HCT116 (cell line): ENCODE measurements around the gene R3HDM4. TPM values are rescaled to one million over a fixed set of nuclear protein-coding genes. Genes with fewer than 3 reads are reported as not detected.
"Not testable (repeated sequence)": the region's sequence is repeated elsewhere in the genome, so short reads cannot be mapped to it uniquely, and the experiment has no call there.

Experiments used
- ATAC-seq: fragments of 200-7000 bp; cut with Tn5 transposase; 2 replicates; pipeline ENCODE4 v1.9.1; 2020; ENCODE audit warnings: mild to moderate bottlenecking, moderate library complexity
- BruUV-seq: library from RNA; stranded (reverse); fragments of 400-500 nt; replicated peaks from 2 replicates; lab custom pipeline; 2021; lab: Mats Ljungman, UMichigan
- CTCF ChIA-PET: fragments of 300-600 bp; sonication (Branson Sonifier 250); formaldehyde crosslinking; loops from one replicate; lab custom pipeline; 2021; ENCODE audit warnings: antibody characterized with exemption; lab: Charles Lee
- POLR2A ChIA-PET: fragments of 300-600, 350-600 bp; sonication (Branson Sonifier 250); formaldehyde crosslinking; loops from one replicate; lab custom pipeline; 2021; ENCODE audit warnings: antibody characterized with exemption; lab: Charles Lee
- RAD21 ChIA-PET, 2 experiments: fragments of 300-600 bp; sonication (Branson Sonifier 250); formaldehyde crosslinking; loops; one replicate each; lab custom pipeline; 2023; ENCODE audit warnings: low total read pairs in 2 of 2; ENCODE audit not compliant: uncharacterized antibody in 2 of 2, unreplicated experiment in 2 of 2, low non-redundant PET in 1 of 2; lab: Charles Lee
- DNase-seq: peaks from one replicate; pipeline ENCODE4 v3.0.0-alpha.2; 2010; ENCODE audit warnings: low read depth, low spot score
- H2AFZ ChIP-seq: fragments of 200-600 bp; shearing (Covaris generic), sonication (generic); 2 replicates; pipeline ENCODE4 v1.6.1; 2017; ENCODE audit warnings: low read depth, mixed run types, mixed read lengths, antibody characterized with exemption, low read length; ENCODE audit not compliant: poor library complexity, severe bottlenecking
- H3K27ac ChIP-seq: 2 replicates; pipeline ENCODE4 v1.5.1; 2012; ENCODE audit warnings: low read depth, low read length
- H3K27me3 ChIP-seq: fragments of 200-600 bp; sonication (generic); 2 replicates; pipeline ENCODE4 v1.6.1; 2016; ENCODE audit warnings: mixed run types, low read length, mixed read lengths; ENCODE audit not compliant: insufficient read depth
- H3K36me3 ChIP-seq, 2 experiments: fragments of 200-500 bp in 1 of 2; fragments of 200-600 bp in 1 of 2; sonication (Bioruptor generic) in 1 of 2; sonication (generic) in 1 of 2; 2 replicates each; pipeline versions ENCODE4 v1.5.1 to v1.6.1; 2014 to 2016; ENCODE audit warnings: low read length in 2 of 2, inconsistent platforms in 1 of 2, mixed read lengths in 1 of 2, mixed run types in 1 of 2; ENCODE audit not compliant: insufficient read depth in 2 of 2, control insufficient read depth in 1 of 2
- H3K4me1 ChIP-seq, 2 experiments: fragments of 200-600 bp in 1 of 2; sonication (generic) in 1 of 2; 2 replicates each; pipeline versions ENCODE4 v1.5.1 to v1.6.1; 2012 to 2017; ENCODE audit warnings: low read length in 2 of 2, inconsistent platforms in 1 of 2, mild to moderate bottlenecking in 1 of 2, mixed read lengths in 1 of 2, mixed run types in 1 of 2, moderate library complexity in 1 of 2; ENCODE audit not compliant: insufficient read depth in 2 of 2, control insufficient read depth in 1 of 2
- H3K4me2 ChIP-seq: fragments of 200-600 bp; sonication (generic); 2 replicates; pipeline ENCODE4 v1.6.1; 2017; ENCODE audit warnings: mixed run types, low read length, mixed read lengths
- H3K4me3 ChIP-seq, 2 experiments: fragments of 200-600 bp in 1 of 2; sonication (generic) in 1 of 2; replicated peaks in 1 of 2; 2 replicates each; pipeline ENCODE4 v1.5.1; 2011 to 2016; ENCODE audit warnings: low read length in 2 of 2, control low read depth in 1 of 2, low read depth in 1 of 2, mild to moderate bottlenecking in 1 of 2, mixed read lengths in 1 of 2, mixed run types in 1 of 2
- H3K79me2 ChIP-seq: fragments of 200-600 bp; sonication (generic); 2 replicates; pipeline ENCODE4 v1.6.1; 2017; ENCODE audit warnings: mild to moderate bottlenecking, mixed run types, low read length, moderate library complexity, mixed read lengths; ENCODE audit not compliant: insufficient read depth
- H3K9ac ChIP-seq: fragments of 200-600 bp; sonication (generic); 2 replicates; pipeline ENCODE4 v1.6.1; 2016; ENCODE audit warnings: low read length, mixed read lengths
- H3K9me2 ChIP-seq: fragments of 200-600 bp; sonication (generic), shearing (Covaris generic); 2 replicates; pipeline ENCODE4 v1.6.1; 2017; ENCODE audit warnings: mixed run types, mild to moderate bottlenecking, moderate library complexity; ENCODE audit not compliant: insufficient read depth
- H3K9me3 ChIP-seq, 2 experiments: fragments of 200-500 bp in 1 of 2; fragments of 200-600 bp in 1 of 2; sonication (Bioruptor generic) in 1 of 2; sonication (generic) in 1 of 2; 2 replicates each; pipeline ENCODE4 v1.6.1; 2014 to 2017; ENCODE audit warnings: low read length in 2 of 2, mixed read lengths in 2 of 2, inconsistent platforms in 1 of 2, low read depth in 1 of 2, mild to moderate bottlenecking in 1 of 2, mixed run types in 1 of 2, moderate library complexity in 1 of 2; ENCODE audit not compliant: control insufficient read depth in 1 of 2, insufficient read depth in 1 of 2
- H4K20me1 ChIP-seq: fragments of 200-600 bp; sonication (generic), shearing (Covaris generic); 2 replicates; pipeline ENCODE4 v1.6.1; 2017; ENCODE audit warnings: mixed run types, mild to moderate bottlenecking, moderate library complexity; ENCODE audit not compliant: insufficient read depth
- EZH2 ChIP-seq: fragments of 200-600 bp; sonication (generic); IDR thresholded peaks from 2 replicates; pipeline ENCODE4 v1.6.1; 2017; ENCODE audit warnings: antibody characterized with exemption, mixed run types
- JUND ChIP-seq: IDR thresholded peaks from 2 replicates; pipeline ENCODE4 v1.6.1; 2012
- SP1 ChIP-seq: IDR thresholded peaks from 2 replicates; pipeline ENCODE4 v1.6.1; 2012; ENCODE audit warnings: low read depth
- YY1 ChIP-seq: IDR thresholded peaks from 2 replicates; pipeline ENCODE4 v1.6.1; 2011; ENCODE audit warnings: low read length, low read depth, moderate library complexity, mild to moderate bottlenecking; ENCODE audit not compliant: insufficient replicate concordance; ENCODE audit errors: extremely low read depth
- intact Hi-C: fragments of 100-400 bp; cut with micrococcal nuclease; formaldehyde crosslinking; loops from 2 replicates; pipeline ENCODE4 v1.10.0; 2022
- total RNA-seq: library from RNA; stranded (reverse); gene quantifications from one replicate; pipeline ENCODE4 v1.2.1, GENCODE V29; 2021; ENCODE audit not compliant: unreplicated experiment

R3HDM4 gene
- total RNA-seq, 1 experiment from 2014 or later, result 92.3 TPM

- H3K4me3 ChIP-seq, result peak overlapping the region in 1 of 2 experiments; percentile 3; a peak in 1 of 4 replicates
These were observed 46.2 kb upstream of the R3HDM4 start for GRCh38 chr19:958967-959855.

GRCh38 chr19:957578-957977, 44.6 kb upstream of the R3HDM4 start:
- H3K9me3 ChIP-seq, DNase-seq, ATAC-seq, RAD21 ChIA-PET, H4K20me1 ChIP-seq, POLR2A ChIA-PET, H2AFZ ChIP-seq, intact Hi-C loops, H3K36me3 ChIP-seq, CTCF ChIA-PET, H3K27me3 ChIP-seq, H3K4me3 ChIP-seq, H3K9me2 ChIP-seq, BruUV-seq: not testable (repeated sequence)
- Histone ChIP-seq H3K4me1 (peaks cover 62 to 94% of the 10 kb centered on the region in 2 experiments), H3K27ac (peak overlapping the region; percentile 80), H3K79me2 (peaks cover 18% of the 10 kb centered on the region; the same call in 1 of the 2 replicates), H3K4me2 (peak overlapping the region; percentile 91), H3K9ac (peak overlapping the region; percentile 71)

More at GRCh38 chr19:958967-959855, 46.2 kb upstream of the R3HDM4 start:
- intact Hi-C loops, result no loop called here
- BruUV-seq, result no TSS peak
- CTCF ChIA-PET, result interaction anchor here (0.9 kb wide), 1 partner anchor 12 kb away, joined by 3 read pairs; no protein-coding TSS in a partner anchor
- Histone ChIP-seq H3K79me2 (peaks cover 6% of the 10 kb centered on the region; the same call in 1 of the 2 replicates), H3K4me2 (peak overlapping the region; percentile 50), H3K9me2 (no peaks in the 10 kb centered on the region), H3K27me3 (no peaks in the 10 kb centered on the region), H3K36me3 (peaks cover 0 to 4% of the 10 kb centered on the region in 2 experiments; a peak in 1 of 4 replicates), H3K27ac (no peak overlapping the region), H2AFZ (no peak overlapping the region), H3K4me1 (peaks cover 52 to 82% of the 10 kb centered on the region in 2 experiments), H3K9me3 (no peaks in the 10 kb centered on the region), H3K9ac (peak overlapping the region; percentile 9; the same call in 1 of the 2 replicates), H4K20me1 (no peaks in the 10 kb centered on the region)
- POLR2A ChIA-PET, result interaction anchor here (1.3 kb wide), 1 partner anchor 25 kb away, joined by 3 read pairs; the partner anchor contains the start of gene WDR18
- peak; percentile 41 for DNase-seq
- TF ChIP-seq YY1, result peak; percentile 43
- TF ChIP-seq EZH2, result no peak
- no peak; the same call in 1 of the 2 replicates for TF ChIP-seq SP1
- TF ChIP-seq JUND, result no peak
- RAD21 ChIA-PET, result no interaction called here
- peak; percentile 63 for ATAC-seq
